GM23338 (cell line): Measurements from ENCODE around the gene ZNF580. TPM values are rescaled to one million over a fixed set of nuclear protein-coding genes. Genes with fewer than 3 reads are reported as not detected.

Experiments
- ATAC-seq: fragments of 200-7000 bp; cut with Tn5 transposase; 3 replicates; pipeline ENCODE4 v1.9.1; 2020
- DNase-seq: peaks from one replicate; pipeline ENCODE4 v3.0.0-alpha.2; 2015; ENCODE audit warnings: low spot score
- H2AFZ ChIP-seq: fragments of 200-600 bp; sonication (generic); 2 replicates; pipeline ENCODE4 v1.8.0; 2016; ENCODE audit warnings: antibody characterized with exemption, mild to moderate bottlenecking, moderate library complexity
- H3F3A ChIP-seq: fragments of 200-600 bp; sonication (generic); replicated peaks from 2 replicates; pipeline ENCODE4 v1.8.0; 2017; ENCODE audit warnings: antibody characterized with exemption, mixed run types, low read depth
- H3K27ac ChIP-seq: fragments of 200-600 bp; sonication (generic); 2 replicates; pipeline ENCODE4 v1.6.1; 2016; ENCODE audit warnings: low read depth
- H3K27me3 ChIP-seq: fragments of 200-600 bp; sonication (generic); 2 replicates; pipeline ENCODE4 v1.8.0; 2016; ENCODE audit warnings: mild to moderate bottlenecking, mixed run types, moderate library complexity; ENCODE audit not compliant: insufficient read depth
- H3K36me3 ChIP-seq: fragments of 200-600 bp; sonication (generic); 2 replicates; pipeline ENCODE4 v1.8.0; 2016; ENCODE audit warnings: mild to moderate bottlenecking; ENCODE audit not compliant: insufficient read depth
- H3K4me1 ChIP-seq: fragments of 200-600 bp; sonication (generic); 2 replicates; pipeline ENCODE4 v1.8.0; 2016; ENCODE audit warnings: mild to moderate bottlenecking, moderate library complexity; ENCODE audit not compliant: insufficient read depth
- H3K4me2 ChIP-seq: fragments of 200-600 bp; sonication (generic); 2 replicates; pipeline ENCODE4 v1.7.1; 2017; ENCODE audit warnings: mixed run types
- H3K4me3 ChIP-seq: fragments of 200-600 bp; sonication (generic); 2 replicates; pipeline ENCODE4 v1.6.1; 2016; ENCODE audit warnings: mixed run types
- H3K79me2 ChIP-seq: fragments of 200-600 bp; sonication (generic); replicated peaks from 2 replicates; pipeline ENCODE4 v1.8.0; 2017; ENCODE audit warnings: mild to moderate bottlenecking; ENCODE audit not compliant: insufficient read depth
- H3K9me2 ChIP-seq: fragments of 200-600 bp; sonication (generic); 2 replicates; pipeline ENCODE4 v1.8.0; 2017; ENCODE audit not compliant: insufficient read depth
- H4K20me1 ChIP-seq: fragments of 200-600 bp; sonication (generic); replicated peaks from 2 replicates; pipeline ENCODE4 v1.8.0; 2017; ENCODE audit warnings: mild to moderate bottlenecking; ENCODE audit not compliant: insufficient read depth
- H3K27ac Mint-ChIP-seq: 2 replicates; pipeline ENCODE4 v1.8.0; 2020; ENCODE audit warnings: inconsistent platforms, mild to moderate bottlenecking, moderate library complexity, mixed read lengths
- H3K27me3 Mint-ChIP-seq: 3 replicates; pipeline ENCODE4 v1.8.0; 2022; ENCODE audit warnings: low read depth, mild to moderate bottlenecking, moderate library complexity, mixed read lengths, inconsistent platforms; ENCODE audit not compliant: insufficient read depth, poor library complexity
- H3K36me3 Mint-ChIP-seq: 3 replicates; pipeline ENCODE4 v1.8.0; 2021; ENCODE audit warnings: low read depth, mild to moderate bottlenecking, inconsistent platforms, moderate library complexity, mixed read lengths
- H3K4me1 Mint-ChIP-seq: 3 replicates; pipeline ENCODE4 v1.8.0; 2020; ENCODE audit warnings: mild to moderate bottlenecking, inconsistent platforms, mixed read lengths
- H3K4me3 Mint-ChIP-seq: 3 replicates; pipeline ENCODE4 v1.8.0; 2021; ENCODE audit warnings: moderate library complexity, mild to moderate bottlenecking, inconsistent platforms, mixed read lengths
- H3K9me3 Mint-ChIP-seq: 3 replicates; pipeline ENCODE4 v1.8.0; 2020; ENCODE audit warnings: moderate library complexity, mild to moderate bottlenecking, inconsistent platforms, mixed read lengths
- CREB1 ChIP-seq: fragments of 250-450 bp; sonication (Bioruptor Pico); IDR thresholded peaks from 2 replicates; pipeline ENCODE4 v1.5.0; 2020; ENCODE audit warnings: low read depth, mild to moderate bottlenecking, moderate library complexity
- EZH2 ChIP-seq: fragments of 200-600 bp; sonication (generic); IDR thresholded peaks from one replicate; pipeline ENCODE4 v1.8.0; 2017; ENCODE audit warnings: antibody characterized with exemption, mild to moderate bottlenecking, low read depth; ENCODE audit not compliant: unreplicated experiment
- EZH2phosphoT487 ChIP-seq: fragments of 200-600 bp; sonication (generic); IDR thresholded peaks from one replicate; pipeline ENCODE4 v1.8.1; 2018; ENCODE audit warnings: antibody characterized with exemption; ENCODE audit not compliant: unreplicated experiment
- JUNB ChIP-seq: IDR thresholded peaks from one replicate; pipeline ENCODE4 v1.6.1; 2016; ENCODE audit warnings: antibody characterized with exemption; ENCODE audit not compliant: unreplicated experiment
- NANOG ChIP-seq: IDR thresholded peaks from 2 replicates; pipeline ENCODE4 v1.6.1; 2016; ENCODE audit warnings: antibody characterized with exemption, borderline replicate concordance
- POLR2AphosphoS5 ChIP-seq: IDR thresholded peaks from 2 replicates; pipeline ENCODE4 v1.6.1; 2016; ENCODE audit warnings: antibody characterized with exemption, low read depth
- STAT1 ChIP-seq: IDR thresholded peaks from one replicate; pipeline ENCODE4 v1.6.1; 2016; ENCODE audit warnings: antibody characterized with exemption; ENCODE audit not compliant: unreplicated experiment
- ZNF114 ChIP-seq: fragments of 250-450 bp; sonication (Bioruptor Pico); IDR thresholded peaks from 2 replicates; pipeline ENCODE4 v1.5.0; 2020; ENCODE audit warnings: mild to moderate bottlenecking, moderate library complexity
- ZNF331 ChIP-seq: fragments of 250-450 bp; sonication (Bioruptor Pico); IDR thresholded peaks from 2 replicates; pipeline ENCODE4 v1.5.0; 2020; ENCODE audit warnings: low read depth, mild to moderate bottlenecking, moderate library complexity
- polyA plus RNA-seq: library from polyadenylated mRNA; unstranded; fragments of >200 nt; fragmentation: Nextera tagmentation; extraction: Ambion mirVana; gene quantifications from 2 replicates; pipeline ENCODE4 v1.2.1, GENCODE V29; 2016
- total RNA-seq: library from RNA; depleted of rRNA; stranded (reverse); fragments of >200 nt; shearing (Covaris generic); gene quantifications from 2 replicates; pipeline ENCODE4 v1.2.3, GENCODE V29; 2014
- TF ChIP-seq, protein P1 (sequence below): IDR thresholded peaks from 2 replicates; pipeline ENCODE4 v1.6.1; 2016; ENCODE audit warnings: antibody characterized with exemption
- TF ChIP-seq, protein P2 (sequence below): fragments of 250-450 bp; sonication (Bioruptor Pico); IDR thresholded peaks from 2 replicates; pipeline ENCODE4 v1.5.0; 2020; ENCODE audit warnings: mild to moderate bottlenecking, moderate library complexity
- TF ChIP-seq, protein P3 (sequence below): IDR thresholded peaks from one replicate; pipeline ENCODE4 v1.6.1; 2018; ENCODE audit warnings: antibody characterized with exemption; ENCODE audit not compliant: unreplicated experiment
- TF ChIP-seq, protein P4 (sequence below), 2 experiments: fragments of 200-600 bp in 1 of 2; sonication (generic) in 1 of 2; conservative IDR thresholded peaks; 2 replicates each; pipeline versions ENCODE4 v1.5.1 to v1.6.1; 2016 to 2017; ENCODE audit warnings: antibody characterized with exemption in 2 of 2, low read depth in 2 of 2, mild to moderate bottlenecking in 2 of 2, moderate library complexity in 1 of 2

The ZNF580 gene
- total and polyA plus RNA-seq, 2 experiments from 2014 or later: 18.7 to 23.6 TPM

DNA sequence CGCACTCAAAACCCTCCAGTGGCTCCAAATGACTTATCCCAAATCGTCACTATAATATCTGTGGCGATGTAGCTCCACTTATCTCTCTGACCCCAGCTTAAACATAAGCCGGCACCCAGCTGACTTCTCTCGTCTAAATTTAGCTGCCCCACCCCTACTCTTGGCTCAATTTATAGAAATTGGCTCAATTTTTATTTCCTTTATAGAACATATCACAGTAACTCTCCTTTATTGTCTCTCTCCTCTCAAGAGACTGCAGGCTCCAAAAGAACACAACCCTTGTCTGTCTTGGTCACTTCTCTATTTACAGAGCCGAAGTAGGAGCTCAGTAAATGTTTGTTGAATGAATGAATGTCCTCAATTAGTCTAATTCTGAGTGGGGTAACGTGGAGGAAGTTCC is 17.2 kb upstream of the ZNF580 start:
- Histone ChIP-seq H3K4me1 (no peaks in the 10 kb centered on the region; the same call in 1 of the 2 replicates), H3K4me3 (peak overlapping the region; percentile 35; the same call in 1 of the 2 replicates), H3K27ac (no peak overlapping the region), H2AFZ (no peak overlapping the region), H3K79me2 (peaks cover 9% of the 10 kb centered on the region), H3K4me2 (peak overlapping the region; percentile 19; the same call in 1 of the 2 replicates), H3K9me2 (no peaks in the 10 kb centered on the region), H3K36me3 (no peaks in the 10 kb centered on the region), H3K27me3 (0 out of 2 replicates have a peak, but pooled peaks cover 5% of the 10 kb centered on the region), H4K20me1 (peaks cover 5% of the 10 kb centered on the region), H3F3A (peaks cover 12% of the 10 kb centered on the region)
- H3K36me3 Mint-ChIP-seq: peaks cover 34% of the 10 kb centered on the region
- peaks cover 20% of the 10 kb centered on the region for H3K27me3 Mint-ChIP-seq
- DNase-seq (no peak), ATAC-seq (no peak)
- H3K9me3 Mint-ChIP-seq: peaks cover 1% of the 10 kb centered on the region; the same call in 1 of the 3 replicates
- H3K27ac Mint-ChIP-seq: peak overlapping the region; percentile 98; the same call in 1 of the 2 replicates
- peaks cover 13% of the 10 kb centered on the region; the same call in 2 of the 3 replicates for H3K4me1 Mint-ChIP-seq
- H3K4me3 Mint-ChIP-seq: peak overlapping the region; percentile 79
- TF ChIP-seq, protein P1, sequence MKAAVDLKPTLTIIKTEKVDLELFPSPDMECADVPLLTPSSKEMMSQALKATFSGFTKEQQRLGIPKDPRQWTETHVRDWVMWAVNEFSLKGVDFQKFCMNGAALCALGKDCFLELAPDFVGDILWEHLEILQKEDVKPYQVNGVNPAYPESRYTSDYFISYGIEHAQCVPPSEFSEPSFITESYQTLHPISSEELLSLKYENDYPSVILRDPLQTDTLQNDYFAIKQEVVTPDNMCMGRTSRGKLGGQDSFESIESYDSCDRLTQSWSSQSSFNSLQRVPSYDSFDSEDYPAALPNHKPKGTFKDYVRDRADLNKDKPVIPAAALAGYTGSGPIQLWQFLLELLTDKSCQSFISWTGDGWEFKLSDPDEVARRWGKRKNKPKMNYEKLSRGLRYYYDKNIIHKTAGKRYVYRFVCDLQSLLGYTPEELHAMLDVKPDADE: no peak
- TF ChIP-seq NANOG (no peak), ZNF331 (CRISPR knock-in tag) (no peak), JUNB (no peak), CREB1 (CRISPR knock-in tag) (no peak), STAT1 (no peak), EZH2phosphoT487 (no peak), ZNF114 (CRISPR knock-in tag) (no peak), POLR2AphosphoS5 (no peak), EZH2 (no peak)
- TF ChIP-seq, protein P2, sequence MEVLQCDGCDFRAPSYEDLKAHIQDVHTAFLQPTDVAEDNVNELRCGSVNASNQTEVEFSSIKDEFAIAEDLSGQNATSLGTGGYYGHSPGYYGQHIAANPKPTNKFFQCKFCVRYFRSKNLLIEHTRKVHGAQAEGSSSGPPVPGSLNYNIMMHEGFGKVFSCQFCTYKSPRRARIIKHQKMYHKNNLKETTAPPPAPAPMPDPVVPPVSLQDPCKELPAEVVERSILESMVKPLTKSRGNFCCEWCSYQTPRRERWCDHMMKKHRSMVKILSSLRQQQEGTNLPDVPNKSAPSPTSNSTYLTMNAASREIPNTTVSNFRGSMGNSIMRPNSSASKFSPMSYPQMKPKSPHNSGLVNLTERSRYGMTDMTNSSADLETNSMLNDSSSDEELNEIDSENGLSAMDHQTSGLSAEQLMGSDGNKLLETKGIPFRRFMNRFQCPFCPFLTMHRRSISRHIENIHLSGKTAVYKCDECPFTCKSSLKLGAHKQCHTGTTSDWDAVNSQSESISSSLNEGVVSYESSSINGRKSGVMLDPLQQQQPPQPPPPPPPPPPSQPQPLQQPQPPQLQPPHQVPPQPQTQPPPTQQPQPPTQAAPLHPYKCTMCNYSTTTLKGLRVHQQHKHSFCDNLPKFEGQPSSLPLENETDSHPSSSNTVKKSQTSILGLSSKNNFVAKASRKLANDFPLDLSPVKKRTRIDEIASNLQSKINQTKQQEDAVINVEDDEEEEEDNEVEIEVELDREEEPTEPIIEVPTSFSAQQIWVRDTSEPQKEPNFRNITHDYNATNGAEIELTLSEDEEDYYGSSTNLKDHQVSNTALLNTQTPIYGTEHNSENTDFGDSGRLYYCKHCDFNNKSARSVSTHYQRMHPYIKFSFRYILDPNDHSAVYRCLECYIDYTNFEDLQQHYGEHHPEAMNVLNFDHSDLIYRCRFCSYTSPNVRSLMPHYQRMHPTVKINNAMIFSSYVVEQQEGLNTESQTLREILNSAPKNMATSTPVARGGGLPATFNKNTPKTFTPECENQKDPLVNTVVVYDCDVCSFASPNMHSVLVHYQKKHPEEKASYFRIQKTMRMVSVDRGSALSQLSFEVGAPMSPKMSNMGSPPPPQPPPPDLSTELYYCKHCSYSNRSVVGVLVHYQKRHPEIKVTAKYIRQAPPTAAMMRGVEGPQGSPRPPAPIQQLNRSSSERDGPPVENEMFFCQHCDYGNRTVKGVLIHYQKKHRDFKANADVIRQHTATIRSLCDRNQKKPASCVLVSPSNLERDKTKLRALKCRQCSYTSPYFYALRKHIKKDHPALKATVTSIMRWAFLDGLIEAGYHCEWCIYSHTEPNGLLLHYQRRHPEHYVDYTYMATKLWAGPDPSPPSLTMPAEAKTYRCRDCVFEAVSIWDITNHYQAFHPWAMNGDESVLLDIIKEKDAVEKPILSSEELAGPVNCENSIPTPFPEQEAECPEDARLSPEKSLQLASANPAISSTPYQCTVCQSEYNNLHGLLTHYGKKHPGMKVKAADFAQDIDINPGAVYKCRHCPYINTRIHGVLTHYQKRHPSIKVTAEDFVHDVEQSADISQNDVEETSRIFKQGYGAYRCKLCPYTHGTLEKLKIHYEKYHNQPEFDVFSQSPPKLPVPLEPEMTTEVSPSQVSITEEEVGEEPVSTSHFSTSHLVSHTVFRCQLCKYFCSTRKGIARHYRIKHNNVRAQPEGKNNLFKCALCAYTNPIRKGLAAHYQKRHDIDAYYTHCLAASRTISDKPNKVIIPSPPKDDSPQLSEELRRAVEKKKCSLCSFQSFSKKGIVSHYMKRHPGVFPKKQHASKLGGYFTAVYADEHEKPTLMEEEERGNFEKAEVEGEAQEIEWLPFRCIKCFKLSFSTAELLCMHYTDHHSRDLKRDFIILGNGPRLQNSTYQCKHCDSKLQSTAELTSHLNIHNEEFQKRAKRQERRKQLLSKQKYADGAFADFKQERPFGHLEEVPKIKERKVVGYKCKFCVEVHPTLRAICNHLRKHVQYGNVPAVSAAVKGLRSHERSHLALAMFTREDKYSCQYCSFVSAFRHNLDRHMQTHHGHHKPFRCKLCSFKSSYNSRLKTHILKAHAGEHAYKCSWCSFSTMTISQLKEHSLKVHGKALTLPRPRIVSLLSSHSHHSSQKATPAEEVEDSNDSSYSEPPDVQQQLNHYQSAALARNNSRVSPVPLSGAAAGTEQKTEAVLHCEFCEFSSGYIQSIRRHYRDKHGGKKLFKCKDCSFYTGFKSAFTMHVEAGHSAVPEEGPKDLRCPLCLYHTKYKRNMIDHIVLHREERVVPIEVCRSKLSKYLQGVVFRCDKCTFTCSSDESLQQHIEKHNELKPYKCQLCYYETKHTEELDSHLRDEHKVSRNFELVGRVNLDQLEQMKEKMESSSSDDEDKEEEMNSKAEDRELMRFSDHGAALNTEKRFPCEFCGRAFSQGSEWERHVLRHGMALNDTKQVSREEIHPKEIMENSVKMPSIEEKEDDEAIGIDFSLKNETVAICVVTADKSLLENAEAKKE: no peak
- TF ChIP-seq, protein P3, sequence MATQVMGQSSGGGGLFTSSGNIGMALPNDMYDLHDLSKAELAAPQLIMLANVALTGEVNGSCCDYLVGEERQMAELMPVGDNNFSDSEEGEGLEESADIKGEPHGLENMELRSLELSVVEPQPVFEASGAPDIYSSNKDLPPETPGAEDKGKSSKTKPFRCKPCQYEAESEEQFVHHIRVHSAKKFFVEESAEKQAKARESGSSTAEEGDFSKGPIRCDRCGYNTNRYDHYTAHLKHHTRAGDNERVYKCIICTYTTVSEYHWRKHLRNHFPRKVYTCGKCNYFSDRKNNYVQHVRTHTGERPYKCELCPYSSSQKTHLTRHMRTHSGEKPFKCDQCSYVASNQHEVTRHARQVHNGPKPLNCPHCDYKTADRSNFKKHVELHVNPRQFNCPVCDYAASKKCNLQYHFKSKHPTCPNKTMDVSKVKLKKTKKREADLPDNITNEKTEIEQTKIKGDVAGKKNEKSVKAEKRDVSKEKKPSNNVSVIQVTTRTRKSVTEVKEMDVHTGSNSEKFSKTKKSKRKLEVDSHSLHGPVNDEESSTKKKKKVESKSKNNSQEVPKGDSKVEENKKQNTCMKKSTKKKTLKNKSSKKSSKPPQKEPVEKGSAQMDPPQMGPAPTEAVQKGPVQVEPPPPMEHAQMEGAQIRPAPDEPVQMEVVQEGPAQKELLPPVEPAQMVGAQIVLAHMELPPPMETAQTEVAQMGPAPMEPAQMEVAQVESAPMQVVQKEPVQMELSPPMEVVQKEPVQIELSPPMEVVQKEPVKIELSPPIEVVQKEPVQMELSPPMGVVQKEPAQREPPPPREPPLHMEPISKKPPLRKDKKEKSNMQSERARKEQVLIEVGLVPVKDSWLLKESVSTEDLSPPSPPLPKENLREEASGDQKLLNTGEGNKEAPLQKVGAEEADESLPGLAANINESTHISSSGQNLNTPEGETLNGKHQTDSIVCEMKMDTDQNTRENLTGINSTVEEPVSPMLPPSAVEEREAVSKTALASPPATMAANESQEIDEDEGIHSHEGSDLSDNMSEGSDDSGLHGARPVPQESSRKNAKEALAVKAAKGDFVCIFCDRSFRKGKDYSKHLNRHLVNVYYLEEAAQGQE: no peak
- TF ChIP-seq, protein P4, sequence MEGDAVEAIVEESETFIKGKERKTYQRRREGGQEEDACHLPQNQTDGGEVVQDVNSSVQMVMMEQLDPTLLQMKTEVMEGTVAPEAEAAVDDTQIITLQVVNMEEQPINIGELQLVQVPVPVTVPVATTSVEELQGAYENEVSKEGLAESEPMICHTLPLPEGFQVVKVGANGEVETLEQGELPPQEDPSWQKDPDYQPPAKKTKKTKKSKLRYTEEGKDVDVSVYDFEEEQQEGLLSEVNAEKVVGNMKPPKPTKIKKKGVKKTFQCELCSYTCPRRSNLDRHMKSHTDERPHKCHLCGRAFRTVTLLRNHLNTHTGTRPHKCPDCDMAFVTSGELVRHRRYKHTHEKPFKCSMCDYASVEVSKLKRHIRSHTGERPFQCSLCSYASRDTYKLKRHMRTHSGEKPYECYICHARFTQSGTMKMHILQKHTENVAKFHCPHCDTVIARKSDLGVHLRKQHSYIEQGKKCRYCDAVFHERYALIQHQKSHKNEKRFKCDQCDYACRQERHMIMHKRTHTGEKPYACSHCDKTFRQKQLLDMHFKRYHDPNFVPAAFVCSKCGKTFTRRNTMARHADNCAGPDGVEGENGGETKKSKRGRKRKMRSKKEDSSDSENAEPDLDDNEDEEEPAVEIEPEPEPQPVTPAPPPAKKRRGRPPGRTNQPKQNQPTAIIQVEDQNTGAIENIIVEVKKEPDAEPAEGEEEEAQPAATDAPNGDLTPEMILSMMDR (conservative IDR thresholded peaks at IDR 0.05; ENCODE audit: low read depth in 2 of 2): no peak
